GM21737 (cell line): ENCODE measurements around the gene PTPRD.

Experiments
- ATAC-seq: cut with Tn5 transposase; IDR thresholded peaks from one replicate; pipeline ENCODE4 v1.9.1; 2021; ENCODE audit warnings: mild to moderate bottlenecking, moderate library complexity; ENCODE audit not compliant: unreplicated experiment

Gene PTPRD

DNA sequence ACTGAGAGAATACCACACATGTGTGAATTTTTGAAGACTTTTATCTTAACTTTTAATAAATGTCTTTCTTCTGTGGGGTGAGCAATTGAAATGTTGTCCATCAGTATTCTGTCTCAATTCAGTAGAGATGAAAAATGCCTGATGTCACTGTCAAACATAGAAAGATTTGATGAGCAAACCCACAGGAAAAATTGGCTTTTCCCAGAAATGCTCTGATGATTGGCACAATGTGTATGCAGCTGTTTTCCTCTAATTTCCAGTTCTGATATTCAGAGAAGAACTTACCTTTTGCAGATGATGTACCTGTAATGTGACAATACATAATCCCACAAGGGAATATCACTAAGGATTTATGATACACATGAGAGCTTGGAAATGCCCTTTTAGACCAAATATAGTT lies 340.0 kb downstream of the PTPRD start:
- no peak for ATAC-seq

DNA sequence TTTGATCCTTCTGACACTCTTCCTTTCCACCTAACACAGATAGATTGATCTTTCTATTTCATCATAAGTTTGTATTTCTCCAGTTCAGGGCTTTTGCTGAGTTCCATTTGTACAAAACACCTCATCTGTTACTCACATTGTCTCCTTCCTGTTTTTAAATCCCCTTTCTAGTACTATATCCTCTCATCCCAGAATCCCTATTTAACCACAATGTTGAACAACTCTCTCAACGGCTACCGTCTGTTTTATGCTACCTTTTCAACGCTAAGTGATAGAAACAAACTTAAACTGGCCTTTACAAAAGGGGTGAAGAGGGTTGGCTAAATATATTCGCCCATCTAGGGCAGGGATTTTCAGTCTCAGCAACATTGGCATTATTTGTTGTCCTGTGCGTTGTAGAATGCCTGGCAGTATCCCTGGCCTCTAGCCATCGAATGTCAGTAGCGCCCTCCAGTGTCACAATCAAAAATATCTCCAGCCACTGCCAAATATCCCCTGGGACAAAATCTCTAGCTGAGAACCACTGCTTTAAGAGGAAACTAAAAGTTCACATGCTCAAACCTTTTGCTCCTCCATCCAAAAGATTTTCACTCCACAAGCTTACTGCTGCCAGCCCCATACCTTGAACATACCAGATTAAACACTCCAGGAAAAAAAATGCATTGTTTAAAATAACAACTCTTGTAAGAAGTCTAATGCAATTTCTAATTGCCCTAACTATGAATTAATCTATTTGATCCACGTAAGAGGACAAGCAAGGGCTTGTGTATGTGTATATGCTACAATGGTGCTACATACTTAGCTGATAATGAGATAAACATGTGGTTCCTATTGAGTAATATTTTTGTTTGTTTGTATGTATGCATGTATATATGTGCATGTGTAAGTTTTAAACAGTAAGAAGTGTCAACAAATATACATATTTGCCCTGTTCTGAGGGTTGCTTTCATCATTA lies 344.0 kb downstream of the PTPRD start:
- ATAC-seq, result no peak

DNA sequence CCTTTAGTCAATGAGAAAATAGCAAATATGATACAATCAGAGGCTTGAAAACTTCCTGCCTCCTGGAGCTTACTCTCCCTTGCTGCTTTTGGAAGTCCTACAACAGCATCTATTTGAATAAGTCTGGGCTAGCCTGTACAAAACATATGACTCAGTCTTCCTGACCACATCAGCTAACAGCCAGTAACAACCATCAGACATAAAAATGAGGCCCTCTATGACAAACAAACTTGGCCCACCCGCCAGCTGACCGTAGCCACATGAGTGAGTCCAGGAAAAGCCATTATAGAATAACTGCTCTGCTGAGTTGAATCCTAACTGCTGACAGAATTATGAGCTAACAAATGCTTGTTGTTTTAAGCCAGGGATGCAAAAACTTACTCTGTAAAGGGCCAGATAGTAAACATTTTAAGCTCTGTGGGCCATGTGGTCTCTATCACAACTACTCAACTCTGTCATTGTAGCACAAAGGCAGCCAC lies 347.6 kb downstream of the PTPRD start:
- no peak for ATAC-seq

DNA sequence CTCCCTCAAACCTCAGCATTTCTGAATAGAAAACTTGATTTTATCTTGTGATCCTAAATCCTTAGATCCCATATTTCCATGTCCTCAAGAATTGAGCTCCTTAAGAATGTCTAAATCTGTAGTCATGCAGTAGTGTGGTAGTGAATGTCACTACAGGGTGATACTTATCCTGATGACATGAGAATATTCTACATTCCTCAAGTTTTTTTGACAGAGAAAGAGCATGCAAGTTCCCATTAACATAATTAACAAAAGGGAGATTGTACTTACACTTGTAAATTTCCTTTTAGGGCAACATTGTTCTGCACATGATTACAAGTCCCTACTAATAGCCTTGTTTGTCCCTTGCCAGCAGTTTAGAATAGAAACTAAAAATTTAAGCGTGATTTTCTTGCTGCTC lies 352.3 kb downstream of the PTPRD start:
- no peak for ATAC-seq

DNA sequence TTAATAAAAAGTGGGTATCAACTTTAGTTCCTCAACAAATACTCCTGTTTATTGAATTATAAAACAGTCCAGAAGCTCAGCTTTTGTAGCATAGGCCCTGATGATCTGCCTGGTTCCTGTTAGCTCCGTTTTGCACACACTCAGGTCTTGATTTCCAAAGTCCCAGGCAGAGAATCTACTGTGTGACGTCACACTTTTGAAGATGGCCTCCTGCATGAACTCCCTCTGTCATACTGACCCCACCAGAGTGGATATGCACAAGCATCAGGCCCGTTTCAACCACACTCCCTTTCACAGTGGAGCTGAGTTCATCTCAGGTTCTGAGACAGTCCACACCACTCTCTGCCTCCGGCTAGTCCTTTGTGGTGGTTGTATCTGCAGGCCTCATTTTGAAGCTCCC lies 353.1 kb downstream of the PTPRD start:
- ATAC-seq, result no peak

DNA sequence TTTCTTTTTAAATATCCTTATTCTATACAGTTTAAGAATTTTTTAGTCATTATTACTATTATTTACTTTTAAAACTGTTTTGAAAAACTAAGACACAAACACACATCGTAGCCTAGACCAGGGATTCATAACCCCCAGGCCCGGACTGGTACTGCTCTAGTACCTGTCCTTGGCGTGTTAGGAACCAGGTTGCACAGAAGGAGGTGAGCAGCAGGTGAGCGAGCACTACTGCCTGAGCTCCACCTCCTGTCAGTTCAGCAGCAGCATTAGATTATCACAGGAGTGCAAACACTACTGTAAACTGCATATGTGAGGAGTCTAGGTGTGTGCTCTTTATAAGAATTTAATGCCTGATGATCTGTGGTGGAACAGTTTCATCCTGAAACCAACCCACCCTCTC lies 357.0 kb downstream of the PTPRD start:
- ATAC-seq, result no peak

DNA sequence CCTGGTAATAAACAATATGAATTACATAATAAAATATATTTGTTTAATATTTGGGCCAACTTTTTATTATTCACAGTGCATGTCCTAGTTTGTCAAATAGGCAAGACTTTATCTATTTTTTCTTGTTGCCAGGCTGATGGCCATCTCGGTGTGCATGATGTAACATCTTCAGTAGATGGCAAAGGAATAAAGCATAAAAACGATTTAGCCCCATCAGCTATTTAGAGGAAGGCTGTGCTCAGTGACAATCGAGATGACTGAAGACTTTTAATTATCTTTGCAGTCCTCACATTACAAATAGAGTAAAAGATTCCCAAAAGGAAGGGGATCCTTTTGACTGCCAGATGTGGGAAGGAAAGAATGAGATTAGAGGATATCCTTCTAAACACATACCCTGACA lies 358.5 kb downstream of the PTPRD start:
- ATAC-seq, result no peak

DNA sequence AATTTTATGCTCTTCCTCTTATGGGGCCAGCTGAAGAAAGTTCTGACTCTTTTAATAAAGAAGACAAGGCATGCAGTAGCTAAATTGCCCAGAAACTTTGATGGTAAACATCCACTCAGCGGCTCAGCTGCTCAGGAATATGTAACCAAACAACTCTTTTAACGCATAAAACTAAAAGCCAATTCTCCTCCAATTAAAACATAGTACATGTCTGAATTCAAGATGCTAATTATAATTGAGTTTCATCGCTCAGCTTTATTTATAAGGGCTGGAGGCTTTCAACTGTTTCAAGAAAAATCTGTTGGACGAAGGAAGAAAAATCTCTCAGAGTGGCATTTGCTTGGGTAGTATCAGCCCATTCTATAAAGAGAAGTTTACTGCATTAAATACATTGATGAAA lies 359.5 kb downstream of the PTPRD start:
- no peak for ATAC-seq

DNA sequence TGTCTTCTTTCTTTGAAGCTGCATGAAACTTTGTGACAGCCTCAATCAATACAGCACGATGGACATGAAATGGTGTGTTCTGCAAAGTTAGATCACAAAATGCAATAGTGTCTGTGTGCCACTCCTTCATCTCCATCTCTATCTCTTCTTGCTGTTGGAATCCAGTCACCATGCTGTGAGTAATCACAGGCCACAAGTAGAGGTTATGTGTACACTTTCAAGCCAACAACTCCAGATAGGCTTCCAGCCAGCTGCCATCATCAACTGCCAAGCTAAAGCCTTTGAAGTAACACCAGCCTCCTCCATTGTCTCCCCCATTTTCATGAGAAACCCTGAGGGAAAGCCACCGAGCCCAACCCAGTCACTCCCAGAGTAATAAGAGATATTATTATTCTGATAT lies 360.6 kb downstream of the PTPRD start:
- ATAC-seq, result no peak

DNA sequence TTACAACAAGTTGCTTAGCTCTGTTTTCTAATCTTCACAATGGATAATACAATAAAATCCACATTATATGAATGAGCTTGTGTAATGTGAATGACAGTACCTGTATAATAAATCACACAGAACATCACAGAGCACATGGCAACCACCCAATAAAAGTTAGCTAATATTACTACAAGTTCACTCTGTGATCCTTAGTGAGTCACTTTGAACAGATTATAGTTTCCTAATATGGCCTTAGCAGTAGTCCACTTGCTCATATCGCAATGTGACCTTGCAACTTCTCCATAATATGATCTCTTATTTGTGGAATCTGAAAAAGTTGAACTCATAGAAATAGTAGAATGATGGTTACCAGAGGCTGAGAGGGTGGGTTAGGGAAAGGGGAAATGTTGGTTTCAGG lies 361.3 kb downstream of the PTPRD start:
- no peak for ATAC-seq

DNA sequence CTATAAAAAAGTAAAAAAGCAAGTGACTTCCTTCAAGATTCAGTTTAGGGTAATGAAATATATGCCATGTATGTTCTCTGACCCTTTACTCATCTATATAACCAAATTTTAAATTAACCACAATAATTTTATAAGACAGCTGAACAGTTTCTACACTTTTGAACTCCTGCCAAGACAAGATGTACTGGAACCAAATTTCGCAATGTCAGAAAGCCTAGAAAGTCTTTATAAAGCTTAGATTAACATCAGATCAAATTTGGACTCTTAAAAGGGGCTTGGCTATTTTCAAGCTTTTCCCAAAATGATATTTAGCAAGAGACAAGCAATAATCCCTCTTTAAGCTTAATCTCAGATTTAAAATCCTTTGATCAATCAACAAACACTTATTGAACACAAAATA lies 362.6 kb downstream of the PTPRD start:
- ATAC-seq, result no peak

DNA sequence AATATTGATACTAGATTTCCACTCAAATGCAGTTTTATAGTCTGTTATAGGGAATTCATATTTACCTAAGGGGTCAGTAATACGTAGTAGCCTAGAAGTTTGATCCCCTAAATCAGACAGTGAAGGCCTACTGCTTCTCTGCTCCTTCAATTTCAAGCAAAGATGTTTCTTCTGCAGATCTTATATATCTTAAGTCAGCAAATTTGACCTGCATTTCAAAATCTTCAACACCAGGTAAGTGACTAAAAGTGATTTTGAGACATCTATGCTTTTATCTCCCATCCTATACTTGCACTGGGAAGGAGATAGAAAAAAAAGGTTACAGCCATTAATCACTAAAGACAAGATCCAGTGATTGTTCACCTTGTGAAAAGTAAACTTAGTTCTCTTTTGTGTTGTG lies 363.9 kb downstream of the PTPRD start:
- ATAC-seq, result no peak

DNA sequence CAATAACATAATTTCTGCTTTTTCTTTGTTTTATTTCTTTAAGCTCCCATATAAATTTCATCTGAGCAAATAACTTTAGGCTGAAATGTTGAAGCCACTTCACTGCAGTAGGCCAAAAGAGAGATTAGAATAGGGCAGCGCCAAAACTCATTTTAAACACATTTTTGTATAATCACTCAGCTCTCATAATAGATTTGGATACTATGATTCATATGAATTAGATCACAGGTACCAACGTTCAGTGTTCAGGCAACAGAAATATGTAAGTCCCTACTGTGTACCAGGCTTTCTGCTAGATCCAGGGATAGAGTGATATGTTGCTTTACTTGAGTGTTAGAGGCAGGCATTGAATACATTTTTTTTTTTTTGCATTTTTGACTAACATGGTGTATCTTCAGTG lies 370.5 kb downstream of the PTPRD start:
- no peak for ATAC-seq

DNA sequence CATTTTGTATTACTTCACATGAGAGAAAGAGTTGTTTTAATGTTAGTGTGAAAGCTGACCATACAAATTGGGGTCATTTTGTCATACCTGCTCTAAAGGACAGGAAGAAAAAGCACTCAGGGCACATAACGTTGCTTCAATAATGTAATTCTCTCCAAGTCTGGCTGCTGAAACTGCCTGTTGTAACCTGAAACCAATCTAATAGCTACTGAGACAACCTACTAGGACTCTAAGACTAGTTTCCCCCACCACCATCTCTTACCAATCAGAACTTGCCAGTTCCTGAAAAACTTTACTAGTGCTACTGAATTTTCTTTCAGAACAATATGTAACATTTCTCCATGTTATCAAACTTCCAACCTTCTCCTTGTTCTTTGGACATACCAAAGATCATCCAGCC lies 374.7 kb downstream of the PTPRD start:
- ATAC-seq, result no peak

DNA sequence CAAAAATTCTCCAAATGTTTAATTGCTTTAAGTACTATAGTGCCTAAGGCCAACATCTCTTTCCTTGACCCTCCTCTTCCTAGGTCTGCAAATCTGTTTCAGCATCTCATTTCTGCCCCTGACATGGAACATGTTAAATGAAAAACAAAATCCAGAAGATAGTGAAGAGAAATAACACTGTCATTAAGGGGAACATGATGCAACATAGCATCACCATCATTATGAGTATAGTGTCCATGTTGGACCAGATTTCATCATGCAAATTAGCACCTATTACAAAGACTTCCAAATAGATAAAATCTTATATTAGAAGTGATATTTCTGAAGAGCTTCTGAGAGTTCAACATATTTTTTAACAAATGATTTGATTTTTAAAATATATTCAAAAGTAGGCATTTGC lies 375.2 kb downstream of the PTPRD start:
- no peak for ATAC-seq

DNA sequence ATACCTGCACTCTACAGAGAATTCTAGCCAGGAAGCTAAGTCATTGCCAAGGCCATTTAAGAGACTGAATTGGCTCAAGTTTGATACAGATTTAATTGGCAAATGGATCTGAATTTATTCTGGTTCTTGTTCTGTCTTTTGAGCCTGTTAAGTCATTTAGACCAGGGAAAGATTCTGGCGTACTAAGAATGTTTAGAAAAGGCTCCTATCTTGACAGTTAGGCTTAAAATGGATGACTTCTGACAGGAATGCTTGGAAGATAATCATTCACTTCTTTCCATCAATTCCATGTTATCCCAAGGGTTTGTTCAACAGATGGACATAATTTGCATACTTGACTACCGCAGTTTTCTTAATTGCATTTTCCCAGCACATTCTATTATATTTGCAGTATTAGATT lies 376.6 kb downstream of the PTPRD start:
- no peak for ATAC-seq

DNA sequence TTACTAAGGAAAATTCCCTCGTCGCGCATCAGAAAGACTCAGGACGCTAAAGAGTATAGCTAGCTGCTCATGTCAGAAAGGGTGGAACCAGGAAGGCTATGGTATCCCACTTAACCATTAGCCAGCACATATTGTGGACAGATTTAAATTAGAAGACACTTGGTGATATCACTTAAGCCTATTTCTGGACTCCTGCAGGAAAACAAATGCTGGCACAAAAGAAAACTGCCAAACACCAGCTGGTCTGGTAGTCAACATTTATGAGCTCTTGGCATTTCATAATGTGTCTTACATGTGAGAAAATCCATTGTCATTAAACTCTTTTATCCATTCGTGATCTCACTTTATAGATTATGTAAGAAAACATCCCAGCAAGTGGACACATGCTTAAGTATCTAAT lies 377.4 kb downstream of the PTPRD start:
- no peak for ATAC-seq

DNA sequence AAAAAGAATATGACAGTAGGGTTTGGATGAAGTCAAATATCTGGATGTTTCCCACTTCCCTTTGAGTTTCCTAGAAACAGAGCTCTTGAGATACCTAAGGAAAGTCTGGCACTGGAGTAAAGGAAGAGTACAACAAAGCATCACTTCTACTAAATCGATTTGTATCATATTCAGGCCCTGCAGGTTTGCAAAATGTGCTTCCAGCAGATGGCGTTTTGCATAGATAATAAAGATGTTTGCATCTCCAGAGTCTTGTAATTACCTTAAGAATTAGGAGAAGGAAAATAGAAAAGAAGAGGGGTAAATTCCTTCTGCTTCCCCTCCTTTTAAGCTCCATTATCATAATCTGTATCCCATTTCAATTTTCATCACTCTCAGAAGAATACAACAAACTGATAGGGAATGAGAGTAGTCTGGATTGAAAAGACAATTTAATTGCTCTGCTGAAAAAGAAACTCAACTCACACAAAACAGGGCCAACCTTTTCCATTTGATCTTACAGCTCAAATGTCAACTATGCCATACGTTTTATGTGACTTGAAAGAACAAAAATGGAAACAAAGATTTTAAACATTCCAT lies 380.4 kb downstream of the PTPRD start:
- ATAC-seq, result no peak

DNA sequence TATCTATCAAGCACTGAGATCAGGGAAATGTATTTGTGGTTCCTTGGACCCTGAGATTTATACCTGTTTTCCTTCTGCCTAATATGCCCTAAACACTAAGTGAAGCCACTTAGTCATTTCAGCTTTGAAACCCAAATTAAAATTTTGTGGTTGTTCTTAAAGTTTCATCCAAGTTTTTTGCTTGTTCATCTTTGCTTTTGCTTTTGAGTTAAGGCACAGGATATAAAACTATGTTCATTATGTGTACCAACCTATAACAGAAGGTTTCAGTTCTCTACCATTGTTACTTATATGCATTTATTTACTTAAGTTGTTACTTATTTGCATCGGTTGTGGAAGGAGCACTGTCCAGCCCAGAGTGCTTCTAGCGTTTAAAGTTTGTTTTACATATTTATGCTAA lies 382.3 kb downstream of the PTPRD start:
- peak; percentile 60 for ATAC-seq

DNA sequence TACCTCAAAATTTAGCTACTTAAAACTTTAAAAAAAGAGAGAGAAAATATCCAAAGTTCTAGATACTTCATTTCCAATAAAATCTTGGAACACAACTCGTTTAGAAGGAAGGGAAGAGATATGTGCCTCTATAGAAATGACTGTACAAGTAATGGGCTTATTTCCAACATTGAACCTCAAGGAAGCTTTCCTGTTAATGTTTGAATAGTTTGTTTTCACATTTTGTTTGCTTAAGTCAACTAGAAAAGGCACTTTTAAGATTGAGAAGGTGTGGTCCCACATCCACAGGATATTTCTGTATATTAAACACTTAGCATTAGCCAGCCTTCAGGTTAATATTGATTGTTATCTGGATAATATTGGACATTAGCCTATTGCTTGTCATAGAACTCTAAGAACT lies 384.7 kb downstream of the PTPRD start:
- no peak for ATAC-seq

DNA sequence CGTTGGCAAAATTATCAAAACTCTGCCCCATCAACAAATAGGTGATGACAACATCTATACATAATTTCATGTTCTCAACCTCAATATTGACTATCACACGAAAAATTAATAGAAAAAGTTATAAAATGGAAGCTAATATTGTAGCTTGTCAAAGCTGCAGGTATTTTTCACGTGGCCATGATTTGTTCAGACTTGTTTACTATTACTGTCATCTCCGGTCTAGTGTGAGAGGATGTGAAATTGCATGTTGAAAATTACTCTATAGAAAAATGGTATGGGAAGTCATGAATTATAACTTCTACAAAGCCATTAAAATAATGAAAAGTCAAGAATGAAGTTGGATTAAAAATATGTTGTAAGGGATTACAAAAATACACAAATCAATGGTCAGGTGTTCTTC lies 385.8 kb downstream of the PTPRD start:
- ATAC-seq, result no peak

DNA sequence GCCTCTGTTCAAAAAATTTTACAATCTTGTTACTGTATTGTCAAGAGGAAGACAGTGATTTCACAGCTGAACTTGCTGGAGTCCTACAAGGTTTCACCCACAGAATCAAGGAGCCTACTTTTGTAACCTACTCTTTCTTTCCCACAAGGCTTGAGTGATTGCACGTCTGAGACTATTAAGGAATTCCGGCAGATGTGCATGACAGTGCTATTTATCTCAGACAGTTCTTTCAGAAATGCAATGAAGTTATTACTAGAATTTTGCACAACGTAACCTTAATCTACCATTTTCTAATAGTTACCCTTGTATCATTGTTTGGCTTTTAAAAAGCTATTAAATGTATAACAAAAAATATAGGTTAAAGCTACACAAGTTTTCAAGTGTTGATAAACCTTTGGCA lies 400.1 kb downstream of the PTPRD start:
- no peak for ATAC-seq

DNA sequence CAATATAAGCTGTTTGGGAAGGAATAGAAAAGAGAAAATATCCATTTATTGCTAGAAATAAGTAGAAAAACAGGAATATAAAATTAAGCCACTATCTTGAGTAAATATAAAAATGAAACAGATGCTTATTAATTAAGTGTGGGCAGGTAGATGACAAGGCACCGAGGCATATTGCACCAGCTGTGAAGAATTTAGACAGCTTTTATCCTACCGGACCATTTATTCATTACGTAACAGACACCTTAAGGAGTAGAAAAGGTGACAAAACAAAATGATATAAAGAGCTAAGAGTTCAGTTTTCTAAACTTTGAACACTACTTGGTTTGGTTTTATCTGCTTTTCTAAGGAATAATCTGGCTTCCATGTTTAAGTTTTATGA lies 404.1 kb downstream of the PTPRD start:
- no peak for ATAC-seq
